Measurements from ENCODE around the gene FFAR1.
"Not testable (repeated sequence)": the region's sequence is repeated elsewhere in the genome, so short reads cannot be mapped to it uniquely, and the experiment has no call there.

GRCh38 chr19:35359395-35359794, 11.7 kb downstream of the FFAR1 start:
- TF ChIP-seq CTCF (conservative IDR thresholded peaks at IDR 0.05); EZH2 (IDR thresholded peaks at IDR 0.05; ENCODE audit: low read depth): not testable (repeated sequence)

Data from PC-9 (cell line).